ENCODE results near the gene LMX1A. TPM values are rescaled to one million over a fixed set of nuclear protein-coding genes. Genes with fewer than 3 reads are reported as not detected.

Gene LMX1A
- polyA plus RNA-seq, result not detected

DNA sequence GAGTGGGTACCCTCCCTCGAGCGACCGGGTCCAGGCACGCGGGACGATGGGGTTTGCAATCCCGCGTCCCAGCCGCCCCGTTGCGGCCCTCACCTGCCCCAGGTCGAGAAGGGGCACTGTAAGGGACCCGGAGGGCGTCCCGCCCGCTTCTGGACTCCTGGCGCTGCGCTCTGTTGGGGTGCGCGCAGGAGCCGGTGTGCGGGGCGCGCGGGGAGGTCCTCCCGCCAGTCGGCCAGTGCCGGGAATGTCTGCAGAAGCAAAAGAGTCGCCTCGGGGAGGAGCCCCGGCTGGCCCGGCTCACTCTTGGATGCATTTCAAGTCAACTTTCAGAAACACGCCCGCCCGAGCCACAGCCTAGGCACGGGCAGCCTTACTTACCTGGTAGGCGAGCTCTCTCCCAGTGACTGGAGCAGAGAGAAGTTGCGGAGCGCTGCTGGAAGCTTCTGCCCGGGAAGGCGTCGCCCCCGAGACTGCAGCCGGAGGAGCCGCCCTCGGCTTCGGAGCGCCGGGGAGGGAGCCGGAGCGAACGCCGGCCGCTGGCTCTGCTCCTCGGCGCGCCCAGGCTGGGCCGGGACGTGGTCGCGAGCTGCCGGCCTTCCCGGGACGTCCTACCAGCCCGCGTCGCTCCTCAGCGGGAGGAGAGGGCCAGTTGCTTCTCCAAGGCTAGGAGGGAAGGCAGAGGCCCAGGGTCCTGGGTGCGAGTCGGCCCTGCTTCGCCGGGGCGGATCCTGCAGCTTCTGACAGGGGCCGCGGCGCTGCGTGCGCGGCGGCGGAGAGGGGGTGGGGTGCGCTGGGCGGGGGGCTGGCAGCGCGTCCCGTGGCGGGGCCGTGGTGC lies at the start of gene LMX1A:
Gene LMX1A, minus strand, starts transcription at position 739 of the 835 bp plus-strand sequence. CDS start 1,156 bp downstream, outside the sequence.
- Mint-ChIP-seq H3K4me3 (peak within 1 kb of the TSS in 1 of 4 donors; percentile 57), H3K36me3 (no peaks in the 10 kb centered on the region), H3K9me3 (no peaks in the 10 kb centered on the region), H3K4me1 (peaks cover 0 to 7% (median 2%) of the 10 kb centered on the region in 3 donors), H3K27me3 (peaks cover 62% of the 10 kb centered on the region), H3K27ac (no peak within 1 kb of the TSS)

DNA sequence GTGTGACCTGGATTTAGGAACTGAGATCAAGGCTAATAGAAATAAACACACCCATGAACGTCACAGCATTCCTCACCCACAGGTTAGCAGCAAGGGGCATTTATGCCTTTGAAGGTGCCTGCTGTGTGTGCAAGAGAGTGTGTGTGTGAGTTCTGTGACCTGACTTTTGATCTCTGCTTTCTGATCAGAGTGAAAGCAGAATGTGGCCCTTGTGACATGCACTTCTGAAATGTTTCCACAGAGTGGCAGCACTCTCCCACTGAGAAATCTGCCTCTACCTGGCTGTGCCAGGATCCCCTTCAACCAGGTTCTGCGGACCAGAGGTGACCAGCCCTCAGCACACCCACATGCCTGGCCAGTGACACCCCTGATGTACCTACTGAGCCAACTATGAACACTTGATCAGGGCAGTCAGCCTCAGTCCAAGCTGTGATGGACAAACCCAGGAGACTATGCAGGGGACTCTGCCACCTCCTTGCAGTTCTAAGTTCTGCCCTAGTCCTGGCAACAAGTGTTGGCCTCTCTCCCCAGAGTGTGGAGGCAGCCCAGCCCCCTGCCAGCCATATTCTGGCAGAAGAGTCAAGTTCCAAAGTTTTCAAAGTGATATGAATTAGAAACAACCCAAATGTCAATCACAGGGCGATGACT lies 47.4 kb upstream of the LMX1A start:
- Mint-ChIP-seq H3K36me3 (no peaks in the 10 kb centered on the region), H3K27me3 (peaks cover 27% of the 10 kb centered on the region), H3K4me1 (no peaks in the 10 kb centered on the region), H3K4me3 (no peak overlapping the region), H3K9me3 (no peaks in the 10 kb centered on the region), H3K27ac (no peak overlapping the region)

DNA sequence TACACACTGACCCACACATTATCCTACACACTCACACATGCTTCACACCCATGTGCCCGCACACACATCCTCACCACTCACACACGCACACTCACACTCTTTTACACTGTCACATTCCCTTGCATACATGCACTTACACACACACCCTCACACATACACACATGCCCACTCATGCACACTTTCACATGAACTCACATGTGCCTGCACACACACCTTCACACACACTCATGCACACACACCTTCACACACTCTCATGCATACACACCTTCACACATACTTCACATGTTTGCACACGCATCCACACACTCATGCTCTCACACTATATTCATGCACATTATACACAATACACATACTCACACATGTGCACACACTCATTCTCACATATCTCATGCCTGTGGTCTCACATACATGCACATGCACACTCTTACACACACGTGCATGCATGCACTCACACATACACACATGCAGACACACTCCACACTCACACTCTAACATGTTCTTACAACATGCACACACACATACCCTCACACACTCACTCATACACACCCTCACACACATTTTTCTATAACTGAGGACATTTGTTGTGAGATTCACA lies 46.1 kb upstream of the LMX1A start:
- peaks cover 32% of the 10 kb centered on the region for H3K27me3 Mint-ChIP-seq
- H3K4me3 Mint-ChIP-seq, result no peak overlapping the region
- H3K9me3 Mint-ChIP-seq, result no peaks in the 10 kb centered on the region
- no peaks in the 10 kb centered on the region for H3K4me1 Mint-ChIP-seq
- H3K36me3 Mint-ChIP-seq, result no peaks in the 10 kb centered on the region
- no peak overlapping the region for H3K27ac Mint-ChIP-seq

- peaks cover 8 to 14% (median 9%) of the 10 kb centered on the region in 3 donors for H3K4me1 Mint-ChIP-seq
- no peaks in the 10 kb centered on the region for H3K36me3 Mint-ChIP-seq
- H3K9me3 Mint-ChIP-seq, result peaks cover 0 to 2% (median 0%) of the 10 kb centered on the region in 3 donors
- H3K4me3 Mint-ChIP-seq, result no peak overlapping the region
- peaks cover 66% of the 10 kb centered on the region for H3K27me3 Mint-ChIP-seq
- H3K27ac Mint-ChIP-seq, result peak overlapping the region in 1 of 3 donors; percentile 13
These were observed 41.4 kb upstream of the LMX1A start for GRCh38 chr1:165397944-165398343.

DNA sequence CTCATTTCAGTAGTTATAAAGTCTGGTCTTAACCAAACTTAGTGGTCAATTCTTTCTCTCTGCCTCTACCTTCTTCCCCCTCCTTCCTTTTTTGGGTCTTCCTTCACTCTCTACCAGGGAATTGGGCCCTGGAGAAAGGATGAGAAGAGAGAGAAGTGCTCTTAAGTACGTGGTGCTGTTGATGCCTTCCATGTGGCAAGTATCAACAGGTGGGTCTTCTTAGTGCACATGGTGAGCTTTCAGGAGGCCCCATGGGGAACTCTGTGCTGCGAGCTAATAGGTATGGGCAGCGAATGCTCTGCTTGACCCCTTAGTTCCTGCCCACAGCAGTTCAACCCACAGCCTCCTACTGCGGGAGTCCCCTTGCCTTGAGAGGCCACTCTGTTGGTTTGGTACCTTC lies 39.4 kb upstream of the LMX1A start:
- Mint-ChIP-seq H3K4me3 (no peak overlapping the region), H3K27me3 (peaks cover 82% of the 10 kb centered on the region), H3K4me1 (peaks cover 12 to 22% (median 12%) of the 10 kb centered on the region in 3 donors), H3K27ac (peak overlapping the region in 2 of 3 donors; percentile 59 to 70), H3K36me3 (no peaks in the 10 kb centered on the region), H3K9me3 (peaks cover 0 to 4% (median 0%) of the 10 kb centered on the region in 3 donors)

GRCh38 chr1:165395478-165395877 lies 39.0 kb upstream of the LMX1A start:
- no peak overlapping the region for H3K4me3 Mint-ChIP-seq
- H3K27me3 Mint-ChIP-seq, result peaks cover 81% of the 10 kb centered on the region
- H3K9me3 Mint-ChIP-seq, result peaks cover 0 to 4% (median 0%) of the 10 kb centered on the region in 3 donors
- H3K36me3 Mint-ChIP-seq, result no peaks in the 10 kb centered on the region
- H3K4me1 Mint-ChIP-seq, result peaks cover 12 to 22% (median 12%) of the 10 kb centered on the region in 3 donors
- peak overlapping the region in 2 of 3 donors; percentile 59 to 70 for H3K27ac Mint-ChIP-seq

- Mint-ChIP-seq H3K4me3 (peak overlapping the region in 3 of 4 donors; percentile 74 to 83 (median 80)), H3K36me3 (no peaks in the 10 kb centered on the region), H3K27me3 (peaks cover 85% of the 10 kb centered on the region)
These were observed 36.4 kb upstream of the LMX1A start for GRCh38 chr1:165392634-165393571.

GRCh38 chr1:165389609-165390008 lies 33.1 kb upstream of the LMX1A start:
- peaks cover 70% of the 10 kb centered on the region for H3K27me3 Mint-ChIP-seq
- peaks cover 0 to 4% (median 0%) of the 10 kb centered on the region in 3 donors for H3K9me3 Mint-ChIP-seq
- peaks cover 9 to 15% (median 9%) of the 10 kb centered on the region in 3 donors for H3K4me1 Mint-ChIP-seq
- no peaks in the 10 kb centered on the region for H3K36me3 Mint-ChIP-seq
- no peak overlapping the region for H3K27ac Mint-ChIP-seq
- no peak overlapping the region for H3K4me3 Mint-ChIP-seq

More at GRCh38 chr1:165392634-165393571, 36.4 kb upstream of the LMX1A start:
- Mint-ChIP-seq H3K4me1 (peaks cover 12 to 22% (median 12%) of the 10 kb centered on the region in 3 donors), H3K27ac (peak overlapping the region; percentile 91 to 99 (median 96)), H3K9me3 (peaks cover 0 to 4% (median 0%) of the 10 kb centered on the region in 3 donors)

GRCh38 chr1:165387961-165388360 lies 31.4 kb upstream of the LMX1A start:
- no peaks in the 10 kb centered on the region for H3K36me3 Mint-ChIP-seq
- peaks cover 0 to 2% (median 0%) of the 10 kb centered on the region in 3 donors for H3K9me3 Mint-ChIP-seq
- no peak overlapping the region for H3K4me3 Mint-ChIP-seq
- peaks cover 3 to 8% (median 4%) of the 10 kb centered on the region in 3 donors for H3K4me1 Mint-ChIP-seq
- H3K27ac Mint-ChIP-seq, result no peak overlapping the region
- peaks cover 56% of the 10 kb centered on the region for H3K27me3 Mint-ChIP-seq

DNA sequence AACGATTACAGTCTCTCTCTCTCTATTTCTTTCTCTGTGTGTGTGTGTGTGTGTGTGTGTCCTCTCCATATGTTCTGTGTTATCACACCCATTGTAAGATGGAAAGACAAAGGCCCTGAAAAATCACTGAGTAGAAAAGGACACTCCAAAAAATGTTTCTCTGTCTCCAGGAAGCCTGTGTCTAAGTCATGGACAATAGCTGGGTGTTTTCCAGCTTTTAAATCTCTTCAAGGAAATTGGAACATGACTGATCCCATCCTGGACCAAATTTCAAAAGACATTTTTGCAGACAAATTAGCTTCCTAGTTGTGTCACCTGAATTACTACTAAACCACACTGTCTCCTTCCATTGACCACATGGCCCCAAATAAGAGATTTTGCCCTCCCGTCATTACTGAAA lies 31.0 kb upstream of the LMX1A start:
- H3K27me3 Mint-ChIP-seq, result peaks cover 52% of the 10 kb centered on the region
- H3K4me1 Mint-ChIP-seq, result peaks cover 0 to 5% (median 0%) of the 10 kb centered on the region in 3 donors
- H3K27ac Mint-ChIP-seq, result no peak overlapping the region
- H3K36me3 Mint-ChIP-seq, result no peaks in the 10 kb centered on the region
- H3K4me3 Mint-ChIP-seq, result no peak overlapping the region
- H3K9me3 Mint-ChIP-seq, result no peaks in the 10 kb centered on the region

GRCh38 chr1:165383599-165384405 lies 27.3 kb upstream of the LMX1A start:
- no peaks in the 10 kb centered on the region for H3K36me3 Mint-ChIP-seq
- H3K27me3 Mint-ChIP-seq, result peaks cover 32% of the 10 kb centered on the region
- H3K4me1 Mint-ChIP-seq, result no peaks in the 10 kb centered on the region
- H3K27ac Mint-ChIP-seq, result no peak overlapping the region
- H3K9me3 Mint-ChIP-seq, result no peaks in the 10 kb centered on the region
- no peak overlapping the region for H3K4me3 Mint-ChIP-seq

DNA sequence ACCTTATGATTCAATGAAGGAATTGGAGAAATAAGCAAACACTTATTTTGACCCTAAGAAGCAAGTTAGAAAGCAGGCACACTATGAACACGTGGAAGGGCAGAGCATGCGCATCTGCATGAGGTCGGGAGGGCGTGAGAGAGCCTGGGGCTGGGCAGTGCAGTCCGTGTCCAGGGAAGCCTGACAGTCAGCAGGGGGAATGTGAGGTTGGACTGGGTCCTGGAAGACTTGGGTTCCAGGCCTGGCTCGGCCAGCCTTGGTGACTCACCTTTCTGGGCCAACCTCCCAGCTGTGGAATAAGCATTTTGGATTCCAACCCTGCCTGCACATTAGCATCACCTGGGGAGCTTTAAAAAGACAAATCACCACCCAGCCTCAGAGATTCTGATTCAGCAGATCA lies 26.6 kb upstream of the LMX1A start:
- no peaks in the 10 kb centered on the region for H3K36me3 Mint-ChIP-seq
- H3K27me3 Mint-ChIP-seq, result peaks cover 28% of the 10 kb centered on the region
- no peaks in the 10 kb centered on the region for H3K9me3 Mint-ChIP-seq
- H3K4me1 Mint-ChIP-seq, result no peaks in the 10 kb centered on the region
- H3K27ac Mint-ChIP-seq, result no peak overlapping the region
- H3K4me3 Mint-ChIP-seq, result no peak overlapping the region

DNA sequence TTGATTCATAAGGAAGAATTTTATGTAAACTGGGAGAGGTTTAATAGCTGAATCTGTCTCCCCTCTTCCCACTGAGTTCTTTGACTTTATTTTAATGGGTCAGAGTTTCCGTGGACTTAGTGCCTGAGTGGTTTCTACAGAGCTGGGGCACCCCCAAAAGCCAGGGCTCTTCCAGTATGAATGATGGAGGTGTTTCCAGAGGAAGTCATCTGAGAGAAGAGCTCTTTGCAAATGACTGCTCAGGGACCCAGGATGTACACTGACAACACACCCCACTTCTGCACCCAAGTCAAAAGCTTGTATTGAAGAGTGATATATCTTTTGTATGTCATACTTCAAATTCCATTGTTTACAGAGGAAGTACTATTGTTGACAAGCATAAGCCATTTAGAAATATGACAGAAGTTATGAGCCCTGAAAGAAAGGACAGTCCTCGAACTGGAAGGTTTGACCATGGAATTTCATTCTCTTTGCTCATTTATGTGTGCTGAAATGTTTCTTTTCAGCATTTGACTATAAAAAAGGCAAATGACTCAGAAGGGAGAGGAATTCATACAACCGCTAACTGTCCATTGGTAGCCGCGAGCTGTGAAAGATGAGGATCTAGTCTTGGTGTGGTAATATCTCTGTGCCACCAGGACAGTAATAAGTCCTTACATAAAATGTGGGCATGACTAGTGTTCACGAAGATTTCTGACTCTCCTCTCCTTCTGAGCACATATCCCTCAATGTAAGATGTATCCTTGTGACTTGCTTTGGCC lies 25.4 kb upstream of the LMX1A start:
- no peak overlapping the region for H3K27ac Mint-ChIP-seq
- peaks cover 0 to under 1% (median 0%) of the 10 kb centered on the region in 3 donors for H3K9me3 Mint-ChIP-seq
- H3K27me3 Mint-ChIP-seq, result peaks cover 28% of the 10 kb centered on the region
- H3K4me1 Mint-ChIP-seq, result peaks cover 3 to 4% (median 3%) of the 10 kb centered on the region in 3 donors
- no peak overlapping the region for H3K4me3 Mint-ChIP-seq
- peaks cover 1% of the 10 kb centered on the region for H3K36me3 Mint-ChIP-seq

All from IgD-negative memory B cell (primary cell).